ENCODE measurements around the gene INSIG2. TPM values are rescaled to one million over a fixed set of nuclear protein-coding genes. Genes with fewer than 3 reads are reported as not detected.

Gene INSIG2
- total RNA-seq, 2 donors from 2014 or later, result 25.0 to 25.3 TPM

DNA sequence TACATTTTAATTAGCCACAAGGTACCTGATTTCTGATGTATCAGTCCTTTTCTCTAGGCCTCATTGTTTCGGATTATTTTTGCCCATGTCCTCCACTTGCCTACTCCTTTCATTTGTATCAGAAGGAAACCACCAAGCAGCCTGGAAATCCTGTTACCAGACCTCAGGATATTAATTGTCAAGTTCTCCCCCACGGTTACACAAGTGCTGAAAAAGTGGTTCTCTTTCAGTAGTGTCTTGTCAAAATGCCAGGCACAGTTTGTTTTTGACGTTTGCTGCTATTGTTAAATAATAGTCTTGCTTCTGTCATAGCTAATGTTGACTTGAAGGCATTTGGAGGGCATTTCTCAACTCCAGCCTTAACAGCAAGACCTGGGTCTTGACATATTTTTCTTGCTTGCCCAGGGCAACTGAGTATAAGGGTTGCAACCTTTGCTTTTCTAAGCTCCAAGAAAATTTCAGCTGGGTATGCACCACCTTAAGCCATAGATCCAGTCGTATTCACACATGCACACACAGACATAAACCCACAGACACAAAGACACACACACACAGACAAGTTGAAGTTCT, 31.0 kb downstream of the INSIG2 start:
- H3K27me3 ChIP-seq (replicated peaks; ENCODE audit: insufficient read depth), result no peaks in the 10 kb centered on the region
- no peaks in the 10 kb centered on the region for H3K9me3 ChIP-seq
- H3K27ac ChIP-seq, result no peak overlapping the region
- peaks cover 27 to 32% of the 10 kb centered on the region in 2 donors for H3K4me1 ChIP-seq (ENCODE audit: control insufficient read depth in 1 of 2, low read depth in 2 of 2)
- ATAC-seq (ENCODE audit: insufficient number of reproducible peaks, low FRiP score, low read depth), result no peak
- no peaks in the 10 kb centered on the region for H3K36me3 ChIP-seq
- no peak for DNase-seq (ENCODE audit: low spot score)
- TF ChIP-seq, protein P1, sequence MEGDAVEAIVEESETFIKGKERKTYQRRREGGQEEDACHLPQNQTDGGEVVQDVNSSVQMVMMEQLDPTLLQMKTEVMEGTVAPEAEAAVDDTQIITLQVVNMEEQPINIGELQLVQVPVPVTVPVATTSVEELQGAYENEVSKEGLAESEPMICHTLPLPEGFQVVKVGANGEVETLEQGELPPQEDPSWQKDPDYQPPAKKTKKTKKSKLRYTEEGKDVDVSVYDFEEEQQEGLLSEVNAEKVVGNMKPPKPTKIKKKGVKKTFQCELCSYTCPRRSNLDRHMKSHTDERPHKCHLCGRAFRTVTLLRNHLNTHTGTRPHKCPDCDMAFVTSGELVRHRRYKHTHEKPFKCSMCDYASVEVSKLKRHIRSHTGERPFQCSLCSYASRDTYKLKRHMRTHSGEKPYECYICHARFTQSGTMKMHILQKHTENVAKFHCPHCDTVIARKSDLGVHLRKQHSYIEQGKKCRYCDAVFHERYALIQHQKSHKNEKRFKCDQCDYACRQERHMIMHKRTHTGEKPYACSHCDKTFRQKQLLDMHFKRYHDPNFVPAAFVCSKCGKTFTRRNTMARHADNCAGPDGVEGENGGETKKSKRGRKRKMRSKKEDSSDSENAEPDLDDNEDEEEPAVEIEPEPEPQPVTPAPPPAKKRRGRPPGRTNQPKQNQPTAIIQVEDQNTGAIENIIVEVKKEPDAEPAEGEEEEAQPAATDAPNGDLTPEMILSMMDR (IDR thresholded peaks at IDR 0.05), result no peak
- H3K4me3 ChIP-seq, result no peak overlapping the region

DNA sequence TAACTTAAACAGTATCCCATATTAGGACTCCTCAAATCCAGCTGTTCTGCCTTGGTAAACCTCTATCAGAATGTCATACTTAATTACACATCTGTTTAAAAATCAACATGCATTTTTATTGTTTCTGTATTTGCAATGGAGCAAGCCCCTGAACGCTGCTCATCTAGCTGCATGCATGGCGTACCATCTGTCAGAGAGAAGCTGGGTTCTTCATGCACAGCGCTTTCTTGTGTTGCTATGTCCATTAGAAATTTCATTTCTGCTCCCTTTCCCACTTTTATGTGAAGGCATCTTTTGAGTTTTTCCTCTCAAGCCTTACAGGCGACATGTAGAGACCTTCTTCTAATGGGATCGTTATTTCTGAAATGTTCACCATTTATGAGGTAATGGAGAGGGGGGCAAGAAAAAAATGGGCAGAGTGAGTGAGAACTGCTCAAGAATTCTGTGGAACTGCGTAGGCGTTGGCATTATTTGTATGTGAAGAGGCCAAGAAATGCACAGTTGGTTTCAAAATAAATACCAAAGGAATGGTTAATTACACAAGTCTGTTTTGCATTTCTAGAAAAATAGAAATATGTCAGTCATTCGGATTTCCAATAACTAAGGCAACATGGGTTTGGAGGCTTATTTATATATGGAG, 31.6 kb downstream of the INSIG2 start:
- no peak overlapping the region for H3K4me3 ChIP-seq
- H3K36me3 ChIP-seq, result no peaks in the 10 kb centered on the region
- TF ChIP-seq, protein P1 (IDR thresholded peaks at IDR 0.05), result no peak
- peaks cover 30 to 39% of the 10 kb centered on the region in 2 donors for H3K4me1 ChIP-seq (ENCODE audit: control insufficient read depth in 1 of 2, low read depth in 2 of 2)
- H3K27me3 ChIP-seq (replicated peaks; ENCODE audit: insufficient read depth), result no peaks in the 10 kb centered on the region
- H3K27ac ChIP-seq, result no peak overlapping the region
- H3K9me3 ChIP-seq, result no peaks in the 10 kb centered on the region
- DNase-seq (ENCODE audit: low spot score) (no peak), ATAC-seq (ENCODE audit: insufficient number of reproducible peaks, low FRiP score, low read depth) (no peak)

DNA sequence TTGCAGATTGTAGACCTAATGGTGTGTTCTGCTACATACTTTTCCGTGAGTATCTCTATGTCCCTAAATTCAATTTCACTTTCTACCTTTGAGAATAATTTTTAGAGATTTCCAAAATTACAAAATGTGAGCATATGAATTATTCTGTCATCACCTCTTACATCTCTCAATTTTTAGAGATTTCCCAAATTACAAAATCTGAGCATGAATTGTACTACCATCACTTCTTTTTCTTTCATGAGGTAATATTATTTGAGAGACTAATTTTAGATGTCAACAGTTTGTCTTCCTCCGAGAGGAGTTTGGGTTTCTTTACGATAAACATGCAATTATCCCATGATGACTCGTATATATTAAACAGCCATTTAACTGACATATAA, 32.1 kb downstream of the INSIG2 start:
- ATAC-seq (ENCODE audit: insufficient number of reproducible peaks, low FRiP score, low read depth), result no peak
- peaks cover 30 to 39% of the 10 kb centered on the region in 2 donors for H3K4me1 ChIP-seq (ENCODE audit: control insufficient read depth in 1 of 2, low read depth in 2 of 2)

DNA sequence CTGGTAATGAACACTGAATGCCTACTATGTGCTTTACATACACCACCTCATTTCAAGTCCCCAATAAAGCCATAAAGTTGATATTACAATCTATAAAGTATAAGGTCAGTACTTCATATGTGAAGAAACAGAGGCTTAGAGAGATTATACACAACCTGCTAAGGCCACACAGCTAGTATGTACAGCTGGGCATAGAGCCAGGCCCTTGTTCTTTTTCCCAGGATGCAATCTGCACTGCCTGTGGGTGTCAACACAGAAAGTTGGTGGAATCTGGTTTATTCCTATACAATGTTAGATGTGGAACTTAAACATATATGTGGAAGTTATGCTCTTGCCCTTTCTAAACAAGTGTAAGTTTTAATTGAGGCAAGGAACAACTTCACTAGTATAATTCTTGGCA, 32.8 kb downstream of the INSIG2 start:
- Histone ChIP-seq H3K9me3 (no peaks in the 10 kb centered on the region), H3K27ac (no peak overlapping the region), H3K36me3 (no peaks in the 10 kb centered on the region), H3K4me1 (ENCODE audit: control insufficient read depth in 1 of 2, low read depth in 2 of 2) (peaks cover 30 to 39% of the 10 kb centered on the region in 2 donors), H3K27me3 (replicated peaks; ENCODE audit: insufficient read depth) (no peaks in the 10 kb centered on the region), H3K4me3 (no peak overlapping the region)
- ATAC-seq (ENCODE audit: insufficient number of reproducible peaks, low FRiP score, low read depth) (no peak), DNase-seq (ENCODE audit: low spot score) (no peak)
- TF ChIP-seq, protein P1 (IDR thresholded peaks at IDR 0.05), result no peak

More for the DNA sequence above, 32.1 kb downstream of the INSIG2 start:
- no peak overlapping the region for H3K4me3 ChIP-seq
- no peak for DNase-seq (ENCODE audit: low spot score)
- H3K27ac ChIP-seq, result no peak overlapping the region
- TF ChIP-seq, protein P1 (IDR thresholded peaks at IDR 0.05), result no peak
- no peaks in the 10 kb centered on the region for H3K9me3 ChIP-seq
- no peaks in the 10 kb centered on the region for H3K27me3 ChIP-seq (replicated peaks; ENCODE audit: insufficient read depth)
- H3K36me3 ChIP-seq, result no peaks in the 10 kb centered on the region

DNA sequence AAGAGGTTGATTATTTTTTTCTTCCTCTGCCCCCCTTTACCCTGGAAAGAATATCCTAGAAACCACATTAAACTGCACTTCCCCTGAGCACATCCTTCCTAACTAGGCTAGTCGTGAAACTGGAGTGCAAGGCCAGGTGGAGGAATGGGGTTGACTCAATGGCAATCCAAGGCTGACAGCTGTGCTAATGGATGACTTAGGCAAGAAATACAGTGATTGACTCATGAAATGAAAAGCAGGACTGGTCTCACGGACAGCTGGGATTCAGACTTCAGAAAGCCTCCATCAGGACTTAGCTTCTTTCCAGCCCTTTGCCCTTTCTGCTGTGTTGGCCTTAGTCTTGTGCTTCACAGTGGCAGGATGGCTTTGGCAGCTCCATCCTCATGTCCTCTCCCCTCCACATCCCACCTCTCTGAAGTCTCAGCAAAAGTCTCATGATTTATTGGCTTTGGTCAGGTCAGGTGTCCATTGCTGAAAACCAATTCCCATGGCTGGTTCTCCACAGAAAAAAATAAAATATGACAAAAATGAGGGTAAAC, 33.8 kb downstream of the INSIG2 start:
- Histone ChIP-seq H3K36me3 (no peaks in the 10 kb centered on the region), H3K4me1 (ENCODE audit: control insufficient read depth in 1 of 2, low read depth in 2 of 2) (peaks cover 30 to 39% of the 10 kb centered on the region in 2 donors), H3K27me3 (replicated peaks; ENCODE audit: insufficient read depth) (no peaks in the 10 kb centered on the region), H3K27ac (peak overlapping the region in 1 of 2 donors; percentile 69), H3K9me3 (no peaks in the 10 kb centered on the region), H3K4me3 (no peak overlapping the region)
- DNase-seq (ENCODE audit: low spot score) (no peak), ATAC-seq (ENCODE audit: insufficient number of reproducible peaks, low FRiP score, low read depth) (no peak)
- TF ChIP-seq, protein P1 (IDR thresholded peaks at IDR 0.05), result no peak
